Aorta (tissue), 5 donors: ENCODE results near the gene GARNL3. TPM values are rescaled to one million over a fixed set of nuclear protein-coding genes. Genes with fewer than 3 reads are reported as not detected.
A peak's percentile ranks its signal among the peaks of the same experiment; 100 is the strongest.

Experiments
- ATAC-seq: fragments of 200-7000 bp; cut with Tn5 transposase; one replicate; pipeline ENCODE4 v1.9.1; 2022; ENCODE audit warnings: moderate library complexity; ENCODE audit not compliant: low FRiP score
- DNase-seq, 2 donors: peaks; one replicate each; pipeline ENCODE4 v3.0.0-alpha.2; 2020
- H3K27ac ChIP-seq, 2 donors: one replicate each; pipeline ENCODE4 v1.5.1; 2013; ENCODE audit warnings: low read length in 2 of 2, mild to moderate bottlenecking in 2 of 2, moderate library complexity in 2 of 2, control low read depth in 1 of 2, inconsistent platforms in 1 of 2, low read depth in 1 of 2
- H3K27me3 ChIP-seq, 2 donors: one replicate each; pipeline ENCODE4 v1.6.1; 2013; ENCODE audit warnings: control low read depth in 1 of 2, low read length in 1 of 2, mild to moderate bottlenecking in 1 of 2, moderate library complexity in 1 of 2; ENCODE audit not compliant: insufficient read depth in 2 of 2, control insufficient read depth in 1 of 2
- H3K36me3 ChIP-seq, 2 donors: one replicate each; pipeline ENCODE4 v1.6.1; 2013; ENCODE audit warnings: control low read depth in 1 of 2, low read length in 1 of 2, mild to moderate bottlenecking in 1 of 2; ENCODE audit not compliant: insufficient read depth in 2 of 2, control insufficient read depth in 1 of 2
- H3K4me1 ChIP-seq, 2 donors: one replicate each; pipeline ENCODE4 v1.6.1; 2013; ENCODE audit warnings: low read length in 2 of 2, control low read depth in 1 of 2, mild to moderate bottlenecking in 1 of 2, moderate library complexity in 1 of 2; ENCODE audit not compliant: insufficient read depth in 2 of 2, control insufficient read depth in 1 of 2
- H3K4me3 ChIP-seq, 2 donors: one replicate each; pipeline ENCODE4 v1.5.1; 2013; ENCODE audit warnings: low read length in 2 of 2, control low read depth in 1 of 2, mild to moderate bottlenecking in 1 of 2
- H3K9me3 ChIP-seq: one replicate; pipeline ENCODE4 v1.6.1; 2013; ENCODE audit warnings: mild to moderate bottlenecking, low read length; ENCODE audit not compliant: control insufficient read depth
- WGBS, 2 donors: extraction: QIAGEN DNeasy Blood & Tissue Kit; methylation state at CpG; one replicate each; pipeline ENCODE4 v1.1.7; 2013; 5-methylcytosine and 5-hydroxymethylcytosine counted together
- intact Hi-C, 2 donors: fragments of 100-400 bp; cut with DNase I; formaldehyde crosslinking; loops; one replicate each; pipeline versions ENCODE4 v1.14.2 to v1.15.0; 2022
- polyA plus RNA-seq, 2 donors: library from polyadenylated mRNA; stranded (reverse); fragments of 200-250 nt; gene quantifications; one replicate each; pipeline ENCODE4 v1.2.3, GENCODE V29; 2013
- total RNA-seq, 2 donors: library from RNA; stranded (reverse); fragmentation: NEBNext Ultra II Directional; extraction: Animal tissue kit (Norgen Biotek cat#: 25700); gene quantifications; one replicate each; pipeline ENCODE4 v1.2.1, GENCODE V29; 2021
- donor health status: healthy with polysubstance abuse.
- donor health status: Bipolar disorder and iron deficiency.
- donor health status: DM: no; HTN: no; CAD: no.
- donor health status: DM: no; HTN: no; CAD: no.
- donor health status: DM: yes; HTN: yes; CAD: no.

GARNL3 gene
- total and polyA plus RNA-seq, 4 donors: 6.3 to 70.9 (median 42.8) TPM

GRCh38 chr9:127405344-127406125 lies 141.0 kb downstream of the GARNL3 start:
- no peak overlapping the region for H3K4me3 ChIP-seq
- no peaks in the 10 kb centered on the region for H3K27me3 ChIP-seq
- no peak for DNase-seq
- no peaks in the 10 kb centered on the region for H3K4me1 ChIP-seq
- WGBS, 2 donors: 93 to 94% methylated on average over 20 of the region's 20 CpGs
- intact Hi-C loops: no loop called here
- no peak overlapping the region for H3K27ac ChIP-seq
- H3K9me3 ChIP-seq: no peaks in the 10 kb centered on the region
- no peak for ATAC-seq
- peaks cover 0 to 2% of the 10 kb centered on the region in 2 donors for H3K36me3 ChIP-seq

GRCh38 chr9:127406799-127407491 lies 142.4 kb downstream of the GARNL3 start:
- no peak for ATAC-seq
- WGBS, 2 donors: 84 to 86% methylated on average over 13 of the region's 13 CpGs
- no peak overlapping the region for H3K27ac ChIP-seq
- no peak overlapping the region for H3K4me3 ChIP-seq
- intact Hi-C loops: no loop called here
- peaks cover 0 to 2% of the 10 kb centered on the region in 2 donors for H3K36me3 ChIP-seq
- no peak for DNase-seq
- H3K9me3 ChIP-seq: no peaks in the 10 kb centered on the region
- no peaks in the 10 kb centered on the region for H3K4me1 ChIP-seq
- H3K27me3 ChIP-seq: no peaks in the 10 kb centered on the region

GRCh38 chr9:127407492-127407843 lies 142.9 kb downstream of the GARNL3 start:
- no peaks in the 10 kb centered on the region for H3K9me3 ChIP-seq
- DNase-seq (no peak), ATAC-seq (no peak)
- no peak overlapping the region for H3K27ac ChIP-seq
- intact Hi-C loops: no loop called here
- WGBS, 2 donors: 88% methylated on average over 6 of the region's 6 CpGs
- H3K4me1 ChIP-seq: no peaks in the 10 kb centered on the region
- peaks cover 0 to 2% of the 10 kb centered on the region in 2 donors for H3K36me3 ChIP-seq
- no peak overlapping the region for H3K4me3 ChIP-seq
- no peaks in the 10 kb centered on the region for H3K27me3 ChIP-seq

DNA sequence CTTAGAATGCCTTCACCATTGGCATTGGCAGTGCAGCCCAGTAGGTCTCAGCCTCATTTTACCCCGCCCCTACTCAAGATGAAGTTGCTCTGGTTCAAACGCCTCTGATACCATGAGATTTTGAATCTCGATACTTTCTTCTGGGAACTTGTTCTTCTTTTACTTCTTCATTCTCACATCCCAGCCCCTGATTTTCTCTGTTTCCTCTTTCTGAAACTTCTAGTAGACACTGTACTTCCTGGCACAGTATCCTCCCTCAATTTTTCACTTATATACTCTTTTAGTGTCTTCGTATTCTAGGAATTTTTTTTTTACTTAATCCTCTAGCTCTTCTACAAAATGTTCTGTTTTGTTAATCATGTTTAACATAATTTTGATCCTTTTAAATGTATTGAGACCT lies 146.5 kb downstream of the GARNL3 start:
- ATAC-seq (no peak), DNase-seq (no peak)
- intact Hi-C loops: no loop called here
- no peaks in the 10 kb centered on the region for H3K9me3 ChIP-seq
- H3K4me3 ChIP-seq: no peak overlapping the region
- no peak overlapping the region for H3K27ac ChIP-seq
- H3K27me3 ChIP-seq: no peaks in the 10 kb centered on the region
- no peaks in the 10 kb centered on the region for H3K36me3 ChIP-seq
- WGBS, 2 donors: 89 to 96% methylated on average over 4 of the region's 4 CpGs
- no peaks in the 10 kb centered on the region for H3K4me1 ChIP-seq

- no peaks in the 10 kb centered on the region for H3K9me3 ChIP-seq
- intact Hi-C loops: no loop called here
- 89 to 91% methylated on average over 4 of the region's 4 CpGs for WGBS, 2 donors
- H3K4me3 ChIP-seq: no peak overlapping the region
- H3K36me3 ChIP-seq: no peaks in the 10 kb centered on the region
- H3K27ac ChIP-seq: no peak overlapping the region
- H3K27me3 ChIP-seq: no peaks in the 10 kb centered on the region
- no peak for ATAC-seq
- no peak for DNase-seq
- no peaks in the 10 kb centered on the region for H3K4me1 ChIP-seq
These were observed 150.6 kb downstream of the GARNL3 start for GRCh38 chr9:127415141-127415540.

- WGBS, 2 donors: 73 to 83% methylated on average over 1 of the region's 1 CpG
- no peaks in the 10 kb centered on the region for H3K27me3 ChIP-seq
- no peaks in the 10 kb centered on the region for H3K4me1 ChIP-seq
- H3K4me3 ChIP-seq: no peak overlapping the region
- no peak overlapping the region for H3K27ac ChIP-seq
- intact Hi-C loops: no loop called here
- H3K36me3 ChIP-seq: no peaks in the 10 kb centered on the region
- ATAC-seq (no peak), DNase-seq (no peak)
- H3K9me3 ChIP-seq: no peaks in the 10 kb centered on the region
These were observed 151.1 kb downstream of the GARNL3 start for GRCh38 chr9:127415657-127416056.

DNA sequence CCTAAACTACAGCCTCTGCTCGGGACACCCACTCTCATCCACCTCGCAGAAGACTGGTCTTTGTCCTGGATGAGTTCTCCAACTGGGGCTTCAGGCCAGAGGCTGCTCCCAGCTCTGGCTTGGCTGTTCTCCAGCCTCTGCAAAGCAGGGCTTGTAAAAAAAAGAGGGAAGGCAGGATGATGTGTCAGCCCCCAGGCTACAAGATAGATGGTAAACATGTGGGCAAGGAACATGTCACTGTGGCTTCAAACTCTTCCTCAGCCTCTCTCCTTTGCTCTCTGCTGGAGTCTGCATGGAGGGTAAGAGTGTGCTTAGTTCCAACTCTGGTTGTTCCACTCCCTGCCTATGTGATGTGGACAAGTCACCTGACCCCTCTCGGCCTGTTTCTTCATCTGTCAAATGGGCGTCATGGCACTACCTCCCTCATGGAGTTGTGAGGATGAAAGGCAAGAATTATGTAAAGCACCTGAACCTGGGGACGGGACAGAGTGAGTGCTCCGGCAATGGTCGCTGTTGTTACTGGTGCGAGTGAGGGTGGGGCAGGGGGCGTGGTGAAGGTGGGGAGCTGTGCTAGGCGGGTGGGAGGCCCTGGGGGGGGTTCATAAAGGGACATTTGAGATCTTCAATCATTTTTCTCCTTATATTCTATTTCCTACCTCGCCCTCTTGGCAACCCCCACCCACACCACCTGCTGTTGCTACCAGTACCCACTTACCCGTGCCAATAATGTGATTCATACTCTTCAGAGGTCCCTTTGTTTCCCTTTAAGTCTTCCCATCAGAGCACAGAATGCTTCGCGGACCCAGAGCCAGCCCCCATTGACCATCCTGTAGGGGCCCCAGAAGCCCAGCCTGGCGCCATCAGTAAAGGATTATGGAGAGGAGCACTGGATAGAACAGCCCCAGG lies 152.8 kb downstream of the GARNL3 start:
- no peaks in the 10 kb centered on the region for H3K4me1 ChIP-seq
- H3K27ac ChIP-seq: no peak overlapping the region
- ATAC-seq: peak; percentile 17

GRCh38 chr9:127418037-127418471 lies 153.5 kb downstream of the GARNL3 start:
- H3K27me3 ChIP-seq: no peaks in the 10 kb centered on the region
- 66 to 70% methylated on average over 12 of the region's 12 CpGs for WGBS, 2 donors
- no peak for DNase-seq
- intact Hi-C loops: no loop called here
- H3K4me3 ChIP-seq: no peak overlapping the region
- no peak overlapping the region for H3K27ac ChIP-seq
- H3K36me3 ChIP-seq: no peaks in the 10 kb centered on the region
- no peaks in the 10 kb centered on the region for H3K9me3 ChIP-seq
- no peak for ATAC-seq
- H3K4me1 ChIP-seq: no peaks in the 10 kb centered on the region

More for the DNA sequence above, 152.8 kb downstream of the GARNL3 start:
- intact Hi-C loops: no loop called here
- no peaks in the 10 kb centered on the region for H3K27me3 ChIP-seq
- no peaks in the 10 kb centered on the region for H3K36me3 ChIP-seq
- no peak for DNase-seq
- H3K4me3 ChIP-seq: no peak overlapping the region
- 75 to 83% methylated on average over 15 of the region's 15 CpGs for WGBS, 2 donors
- H3K9me3 ChIP-seq: no peaks in the 10 kb centered on the region
